Stimulated activated CD4-positive, alpha-beta T cell treated with anti-CD3 and anti-CD28 coated beads, Interleukin-2, amount 100 ng/mL, for 48 hours (primary cell): ENCODE measurements around the gene SEPTIN1.
"Not testable (repeated sequence)": the region's sequence is repeated elsewhere in the genome, so short reads cannot be mapped to it uniquely, and the experiment has no call there.

Source experiments
- DNase-seq, 2 donors: peaks; one replicate each; pipeline ENCODE4 v3.0.0-alpha.2; 2020

Gene SEPTIN1

GRCh38 chr16:30337964-30338357 is 44.4 kb downstream of the SEPTIN1 start:
- DNase-seq: not testable (repeated sequence)

- DNase-seq: no peak
Measured at GRCh38 chr16:30335598-30336474, 46.5 kb downstream of the SEPTIN1 start.

GRCh38 chr16:30335028-30335597 is 47.2 kb downstream of the SEPTIN1 start:
- DNase-seq: peak; percentile 78

- DNase-seq: peak; percentile 80 to 84
Measured at GRCh38 chr16:30334473-30334989, 47.8 kb downstream of the SEPTIN1 start.
